HG03378 (cell line): ENCODE results near the gene JMJD1C.

Source experiments
- ATAC-seq: cut with Tn5 transposase; IDR thresholded peaks from one replicate; pipeline ENCODE4 v1.9.1; 2021; ENCODE audit warnings: mild to moderate bottlenecking, moderate library complexity; ENCODE audit not compliant: unreplicated experiment

Gene JMJD1C

GRCh38 chr10:63150745-63151144 lies 315.0 kb downstream of the JMJD1C start:
- no peak for ATAC-seq

GRCh38 chr10:63146503-63146902 lies 319.3 kb downstream of the JMJD1C start:
- ATAC-seq = no peak

- ATAC-seq = peak; percentile 71
These were observed 320.0 kb downstream of the JMJD1C start for GRCh38 chr10:63145782-63146181.

- ATAC-seq = no peak
These were observed 321.8 kb downstream of the JMJD1C start for GRCh38 chr10:63143987-63144386.

- no peak for ATAC-seq
These were observed 323.6 kb downstream of the JMJD1C start for GRCh38 chr10:63142136-63142535.

GRCh38 chr10:63140077-63140476 lies 325.7 kb downstream of the JMJD1C start:
- no peak for ATAC-seq

DNA sequence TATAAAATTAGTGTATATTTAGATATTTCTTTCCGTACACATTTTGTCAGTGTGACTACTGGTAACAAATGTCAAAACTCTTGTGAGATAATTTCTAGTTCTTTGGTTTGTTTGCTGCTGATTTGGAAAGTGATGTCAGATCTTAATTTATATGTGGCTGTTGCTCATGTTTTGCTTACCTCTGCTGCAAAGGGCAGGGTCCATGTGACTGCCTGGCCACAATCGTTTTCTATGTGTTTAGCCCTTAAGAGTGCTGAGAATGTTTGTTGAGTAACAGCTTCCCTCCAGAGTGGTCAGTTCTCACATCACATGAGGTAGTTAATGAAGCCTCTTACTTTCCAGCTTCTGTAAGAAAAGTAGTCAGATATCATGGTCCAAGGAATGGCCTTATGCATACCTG lies 328.5 kb downstream of the JMJD1C start:
- no peak for ATAC-seq

DNA sequence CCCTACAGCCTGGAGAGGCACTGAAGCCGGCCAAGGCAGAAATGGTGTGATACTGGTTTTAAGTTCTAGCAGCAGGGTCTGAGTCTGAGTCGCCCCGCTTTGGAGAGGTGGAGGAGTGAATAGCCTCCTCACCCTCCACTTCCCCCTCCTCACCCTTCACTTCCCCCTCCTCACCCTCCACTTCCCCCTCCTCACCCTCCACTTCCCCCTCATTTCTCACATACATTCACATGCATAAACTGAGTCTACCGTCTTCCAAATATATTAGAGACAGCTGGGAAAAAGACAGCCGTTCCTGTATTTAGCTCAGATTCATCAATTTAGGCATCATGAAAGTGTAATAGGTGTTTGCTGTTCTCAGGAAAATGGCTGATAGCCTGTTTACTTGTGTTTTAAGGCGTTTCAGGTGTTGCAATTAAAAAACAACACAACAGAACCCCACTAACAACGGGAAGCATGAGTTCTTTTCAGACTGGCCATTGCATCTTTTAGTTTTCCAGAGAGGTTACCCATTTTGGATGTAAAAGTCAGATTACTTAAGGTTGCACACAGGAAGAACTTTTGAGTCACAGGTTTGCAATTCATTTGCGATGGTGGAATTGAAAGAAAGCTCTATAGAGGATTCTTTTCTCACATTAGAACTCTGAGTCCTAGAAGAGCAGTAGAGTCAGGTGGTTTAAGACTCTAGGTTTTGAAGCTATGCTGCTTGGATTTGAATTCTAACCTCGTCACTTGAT lies 331.8 kb downstream of the JMJD1C start:
- ATAC-seq = no peak

GRCh38 chr10:63133056-63133820 lies 332.5 kb downstream of the JMJD1C start, which contains the start of gene NRBF2:
NRBF2 (plus strand) TSS chr10:63133328; CDS start chr10:63133471, 143 bp downstream.
- ATAC-seq = peak; percentile 96

- no peak for ATAC-seq
These were observed 333.1 kb downstream of the JMJD1C start for GRCh38 chr10:63132651-63133055.

DNA sequence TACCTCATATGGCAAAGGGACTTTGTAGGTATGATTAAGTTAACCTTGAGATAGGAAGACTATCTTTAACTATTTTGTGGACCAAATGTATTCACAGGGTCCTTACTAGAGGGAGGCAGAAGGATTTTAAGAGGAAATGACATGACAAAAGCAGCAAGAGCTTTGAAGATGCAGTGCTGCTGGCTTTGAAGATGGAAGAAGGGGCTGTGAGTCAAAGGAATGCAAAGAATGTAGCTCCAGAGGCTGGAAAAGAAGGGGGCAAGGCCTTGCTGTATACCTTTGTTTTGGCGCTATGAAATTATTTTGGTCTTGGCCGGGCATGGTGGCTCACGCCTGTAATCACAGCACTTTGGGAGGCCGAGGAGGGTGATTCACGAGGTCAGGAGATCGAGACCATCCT lies 335.9 kb downstream of the JMJD1C start:
- no peak for ATAC-seq

- ATAC-seq = no peak
These were observed 337.3 kb downstream of the JMJD1C start for GRCh38 chr10:63128443-63128842.

GRCh38 chr10:63125459-63125858 lies 340.3 kb downstream of the JMJD1C start:
- ATAC-seq = no peak

GRCh38 chr10:63123727-63124362 lies 341.9 kb downstream of the JMJD1C start:
- ATAC-seq = no peak

DNA sequence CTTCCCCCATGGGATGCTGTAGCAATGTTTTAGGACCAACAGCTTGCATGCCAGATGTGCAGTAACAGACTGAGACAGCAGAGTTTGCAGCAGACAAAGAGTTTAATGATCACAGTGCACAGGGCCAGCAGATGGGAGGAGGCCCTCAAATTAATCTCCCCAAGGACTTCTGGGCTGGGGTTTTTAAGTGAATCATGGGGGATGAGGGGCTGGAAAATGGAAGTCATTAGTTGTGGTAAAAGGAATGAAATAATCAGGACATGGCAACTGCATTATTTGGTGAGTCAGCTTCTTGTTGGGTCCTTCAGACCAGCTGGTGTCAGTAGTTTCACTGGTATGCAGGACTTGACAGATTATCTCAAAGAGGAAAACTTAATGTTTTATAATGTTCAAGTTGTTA lies 345.2 kb downstream of the JMJD1C start:
- no peak for ATAC-seq

- ATAC-seq = no peak
These were observed 346.7 kb downstream of the JMJD1C start for GRCh38 chr10:63119041-63119440.
